T-helper 1 cell treated with Interleukin-12 subunit alpha and Interleukin-12 subunit beta and Interleukin-4 antibody, amounts not matched to agents 30 ng/mL and 1 ng/mL, for 36 hours (primary cell): ENCODE results near the gene USP14. TPM values are rescaled to one million over a fixed set of nuclear protein-coding genes. Genes with fewer than 3 reads are reported as not detected.

Experiments
- intact Hi-C: fragments of 100-400 bp; cut with micrococcal nuclease; formaldehyde crosslinking; loops from one replicate; pipeline ENCODE4 v1.15.1; 2024
- total RNA-seq: library from RNA; stranded (reverse); gene quantifications from 2 replicates; pipeline ENCODE4 v1.2.3, GENCODE V29; 2022

Gene USP14
- total RNA-seq, 1 donor from 2014 or later = 77.7 TPM

DNA sequence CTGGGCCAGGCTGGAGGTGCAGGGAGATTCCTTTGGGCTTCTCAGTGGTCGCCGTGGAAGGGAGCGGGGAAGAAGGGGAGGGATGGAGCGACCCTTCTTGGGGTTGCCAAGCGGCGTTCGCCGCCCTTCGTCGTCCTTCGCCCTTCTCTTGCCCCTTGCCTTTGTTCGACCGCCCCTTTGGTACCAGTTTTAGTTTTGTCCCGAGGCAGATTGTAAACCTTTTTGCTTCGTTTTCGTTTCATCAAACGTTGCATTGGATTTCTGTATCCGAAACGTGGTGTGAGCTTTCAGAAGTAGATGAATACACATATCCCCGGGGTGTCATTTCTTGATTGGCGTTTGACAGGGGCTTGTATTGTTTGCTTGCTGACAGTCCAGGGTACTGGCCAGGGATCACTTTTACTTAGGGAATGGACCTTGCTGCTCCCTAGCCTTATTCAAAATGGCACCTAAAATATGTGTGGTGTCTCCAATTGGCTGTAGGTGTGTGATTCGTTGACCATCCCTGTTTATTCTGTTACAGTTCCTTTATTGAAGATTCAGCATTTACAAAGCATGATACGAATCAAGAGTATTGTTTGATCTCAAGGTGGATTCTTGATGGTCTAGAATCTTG, 788 bp downstream of the USP14 start:
- intact Hi-C loops = loop anchor here (2.0 to 5.0 kb wide), 3 partner anchors 20 to 553 kb away; partner anchors contain the start of gene ENOSF1

DNA sequence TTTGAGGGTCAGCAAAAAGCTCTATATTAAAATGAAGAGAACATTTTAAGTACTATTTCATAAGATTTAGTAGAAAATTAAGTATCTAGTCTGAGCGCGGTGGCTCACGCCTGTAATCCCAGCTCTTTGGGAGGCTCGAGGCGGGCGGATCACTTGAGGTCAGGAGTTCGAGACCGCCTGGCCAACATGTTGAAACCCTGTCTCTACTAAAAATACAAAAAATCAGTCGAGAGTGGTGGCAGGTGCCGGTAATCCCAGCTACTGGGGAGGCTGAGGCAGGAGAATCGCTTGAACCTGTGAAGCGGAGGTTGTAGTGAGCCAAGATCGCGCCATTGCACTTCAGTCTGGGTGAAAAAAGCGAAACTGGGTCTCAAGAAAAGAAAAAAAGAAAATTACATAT, 1.6 kb downstream of the USP14 start:
- intact Hi-C loops = loop anchor here (2.0 to 5.0 kb wide), 3 partner anchors 19 to 552 kb away; partner anchors contain the start of gene ENOSF1

DNA sequence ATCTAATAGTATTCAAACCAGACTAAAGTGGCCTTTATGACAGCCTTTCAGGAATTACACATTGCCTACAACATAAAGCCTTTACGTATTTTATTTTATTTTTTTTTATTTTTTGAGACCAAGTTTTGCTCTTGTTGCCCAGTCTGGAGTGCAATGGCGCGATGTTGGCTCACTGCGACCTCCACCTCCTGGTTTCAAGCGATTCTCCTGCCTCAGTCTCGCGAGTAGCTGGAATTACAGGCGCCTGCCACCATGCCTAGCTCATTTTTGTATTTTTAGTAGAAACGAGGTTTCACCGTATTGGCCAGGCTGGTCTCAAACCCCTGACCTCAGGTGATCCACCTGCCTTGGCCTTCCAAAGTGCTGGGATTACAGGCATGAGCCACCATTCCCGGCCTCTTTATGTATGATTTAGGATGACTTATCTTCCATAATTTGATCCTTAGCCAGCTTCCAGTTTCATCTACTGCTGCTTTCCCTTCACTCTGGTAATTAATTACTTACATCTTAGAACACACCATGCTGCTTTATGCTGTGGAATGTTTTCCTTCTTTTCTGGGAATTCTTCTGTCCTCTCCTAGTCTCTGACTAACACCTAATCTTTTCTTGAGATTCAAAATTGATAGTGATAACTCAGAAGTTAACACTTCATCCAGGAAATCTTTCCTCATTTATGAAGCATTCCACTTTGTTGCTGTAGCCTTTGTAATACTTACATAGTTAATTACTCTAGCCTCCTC, 2.6 kb downstream of the USP14 start:
- intact Hi-C loops = no loop called here

DNA sequence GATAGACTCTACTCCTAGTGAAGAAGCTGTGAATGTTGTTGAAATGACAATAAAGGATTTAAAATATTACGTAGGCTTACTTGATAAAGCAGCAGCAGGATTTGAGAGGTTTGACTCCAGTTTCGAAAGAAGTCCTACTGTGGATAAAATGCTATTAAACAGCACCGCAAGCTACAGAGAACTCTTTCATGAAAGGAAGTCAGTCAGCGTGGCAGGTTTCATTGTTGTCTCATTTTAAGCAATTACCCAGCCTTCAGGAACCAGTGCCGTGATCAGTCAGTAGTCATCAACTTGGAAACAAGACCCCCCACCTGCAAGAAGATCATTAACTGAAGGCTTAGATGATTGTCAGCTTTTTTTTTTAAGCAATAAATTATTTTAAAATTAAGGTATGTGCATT, 14.0 kb downstream of the USP14 start:
- intact Hi-C loops = no loop called here

DNA sequence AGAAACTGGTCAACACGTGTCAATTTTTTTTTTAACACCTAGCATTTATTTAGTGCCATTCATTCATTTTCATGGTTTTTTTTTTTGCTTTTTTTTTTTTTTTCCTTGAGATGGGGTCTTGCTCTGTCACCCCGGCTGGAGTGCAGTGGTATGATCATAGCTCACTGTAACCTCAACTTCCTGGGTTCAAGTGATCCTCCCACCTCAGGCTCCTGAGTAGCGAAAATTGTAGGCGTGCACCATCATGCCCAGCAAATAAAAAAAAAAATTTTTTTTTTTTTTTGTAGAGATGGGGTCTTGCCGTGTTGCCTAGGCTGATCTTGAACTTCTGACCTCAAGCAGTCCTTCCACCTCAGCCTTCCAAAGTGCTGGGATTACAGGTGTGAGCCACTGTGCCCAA, 21.1 kb downstream of the USP14 start:
- intact Hi-C loops = loop anchor here (2.0 to 5.0 kb wide), 2 partner anchors 21 to 88 kb away; partner anchors contain the start of genes THOC1 and USP14

DNA sequence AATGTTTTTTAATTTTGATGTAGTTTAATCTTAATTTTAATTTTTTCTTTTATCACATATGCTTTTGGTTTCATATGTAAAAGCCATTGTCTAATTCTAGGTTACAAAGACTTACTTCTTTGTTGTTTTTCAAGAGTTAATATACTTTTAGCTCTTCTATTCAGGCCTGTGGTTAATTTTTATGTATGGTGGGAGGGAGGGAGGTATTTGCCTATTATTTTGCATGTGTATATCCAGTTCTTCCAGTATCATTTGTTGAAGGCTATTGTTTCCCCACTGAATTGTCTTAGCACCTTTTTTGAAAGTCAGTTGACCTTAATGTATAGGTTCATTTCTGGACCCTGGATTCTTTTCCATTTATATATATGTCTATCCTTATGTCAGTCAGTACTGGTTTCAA, 23.4 kb downstream of the USP14 start:
- intact Hi-C loops = no loop called here

DNA sequence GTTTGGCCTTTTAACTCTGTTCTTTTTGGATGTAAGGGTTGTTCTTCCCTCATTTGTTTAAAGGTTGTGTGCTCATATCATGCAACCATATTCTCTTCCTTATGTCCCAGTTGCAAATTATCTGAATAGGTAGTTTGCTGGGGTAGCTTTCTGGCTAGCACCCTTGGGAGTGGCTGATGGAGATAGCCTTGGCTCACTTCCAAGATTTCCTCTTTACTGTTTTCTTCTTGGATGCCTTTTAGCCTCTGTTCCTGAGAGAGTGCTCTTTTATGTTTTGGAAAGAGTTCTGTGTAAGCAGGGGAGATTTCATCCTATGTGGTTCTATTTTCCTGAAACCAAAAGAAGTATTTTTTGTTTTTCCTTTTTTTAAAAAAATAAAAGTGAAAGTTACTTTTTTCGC, 25.4 kb downstream of the USP14 start:
- intact Hi-C loops = no loop called here

DNA sequence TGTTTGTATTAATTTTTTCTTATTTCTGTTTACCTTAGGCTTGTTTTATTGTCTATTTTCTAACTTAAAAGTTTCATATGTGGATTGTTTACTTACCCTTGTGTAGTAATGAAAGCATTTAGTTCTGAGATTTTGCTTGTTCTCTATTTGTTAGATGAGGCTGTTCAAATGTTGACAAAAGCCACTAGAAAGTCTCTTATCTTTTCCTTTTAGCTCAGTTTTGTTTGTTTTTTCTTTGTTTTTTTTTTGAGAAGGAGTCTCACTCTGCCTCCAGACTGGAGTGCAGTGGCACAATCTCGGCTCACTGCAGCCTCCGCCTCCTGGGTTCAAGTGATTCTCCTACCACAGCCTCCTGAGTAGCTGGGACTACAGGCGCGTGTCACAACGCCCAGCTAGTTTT, 30.9 kb downstream of the USP14 start:
- intact Hi-C loops = no loop called here

DNA sequence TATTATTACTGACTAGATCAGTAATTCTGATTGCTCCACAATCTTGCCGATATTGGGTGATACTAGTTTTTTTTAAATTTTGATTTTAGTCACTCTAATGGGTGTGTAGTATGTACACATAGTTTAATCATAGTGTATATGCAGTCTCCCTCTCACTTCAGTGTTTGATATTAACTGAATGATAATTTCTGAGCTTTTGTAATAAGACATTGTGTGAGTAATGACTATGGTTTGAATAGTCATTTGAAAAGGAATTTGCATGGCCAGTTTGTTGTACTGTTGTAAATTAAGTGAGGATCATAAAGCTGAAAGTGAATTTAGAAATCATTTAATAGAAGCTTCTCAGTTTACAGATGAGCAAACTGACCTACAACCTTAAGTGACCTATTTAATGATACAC, 33.4 kb downstream of the USP14 start:
- intact Hi-C loops = no loop called here

DNA sequence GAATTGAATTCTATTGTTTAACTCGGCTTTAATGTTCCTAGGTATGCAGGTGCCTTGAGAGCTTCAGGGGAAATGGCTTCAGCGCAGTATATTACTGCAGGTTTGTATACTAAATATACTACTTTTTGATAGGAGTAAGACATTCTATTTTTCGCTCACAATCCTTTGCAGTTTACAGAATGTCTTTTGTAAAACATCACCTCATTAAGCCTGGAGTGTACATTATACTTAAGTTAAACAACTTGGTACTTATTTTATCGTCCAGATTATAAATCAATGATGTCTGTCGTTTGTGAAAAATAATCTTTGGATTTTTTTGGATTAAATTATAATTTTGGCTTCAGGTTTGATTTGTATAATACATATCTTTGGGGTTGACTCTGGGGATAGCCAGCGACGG, 34.4 kb downstream of the USP14 start:
- intact Hi-C loops = no loop called here

DNA sequence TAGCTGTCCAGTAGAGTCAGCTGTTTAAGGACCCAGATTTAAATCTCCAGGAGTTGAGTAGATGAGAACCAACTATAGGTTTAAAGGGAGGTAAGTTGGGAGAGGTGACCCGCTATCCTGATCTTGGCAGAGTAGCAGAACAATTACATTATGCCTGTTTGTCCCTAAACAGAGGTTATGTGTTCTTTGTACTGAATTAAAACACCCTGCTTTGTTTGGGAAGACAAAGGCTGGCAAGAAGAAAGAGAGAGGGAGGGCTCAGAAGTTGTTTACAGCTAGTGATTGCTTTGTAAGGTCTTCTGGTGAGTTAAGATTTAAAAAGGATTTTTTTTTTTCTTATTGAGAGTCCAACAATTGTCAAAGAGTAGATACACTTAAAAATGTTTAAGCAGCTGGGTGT, 37.3 kb downstream of the USP14 start:
- intact Hi-C loops = no loop called here

DNA sequence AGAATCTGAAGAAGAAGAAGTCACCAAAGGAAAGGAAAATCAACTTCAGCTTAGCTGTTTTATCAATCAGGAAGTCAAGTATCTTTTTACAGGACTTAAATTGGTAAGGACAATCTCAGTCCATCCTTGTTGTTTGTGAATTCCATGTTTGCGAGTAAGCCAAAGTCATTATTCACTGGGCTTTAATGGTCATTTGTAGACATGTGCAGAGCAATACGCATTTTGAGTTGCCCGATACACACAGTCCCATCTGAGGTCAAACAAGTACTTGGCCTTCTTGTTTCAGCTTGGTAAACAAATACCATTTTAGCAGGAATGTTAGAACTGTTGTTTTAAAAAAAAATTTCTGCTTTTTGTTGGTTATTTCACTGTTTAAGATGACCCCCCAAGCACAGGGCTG, 40.9 kb downstream of the USP14 start:
- intact Hi-C loops = no loop called here

DNA sequence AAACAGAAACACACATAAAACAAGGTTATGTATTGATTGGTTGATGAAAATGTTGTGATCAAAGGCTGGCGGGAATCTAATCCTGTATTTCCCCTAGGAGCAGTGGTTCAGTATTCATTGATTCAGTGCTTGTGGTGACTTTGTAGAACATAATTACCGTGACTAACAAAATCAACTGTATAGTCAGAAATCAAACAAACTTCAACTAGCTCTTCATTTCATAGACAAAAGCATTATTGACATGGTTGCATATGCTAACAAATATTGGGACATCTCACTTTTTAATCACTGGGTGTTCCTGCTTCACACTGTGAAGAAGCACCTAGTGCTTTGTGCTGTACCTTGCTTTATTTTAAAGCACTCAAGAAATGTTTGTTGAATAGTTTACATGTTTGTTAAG, 41.4 kb downstream of the USP14 start:
- intact Hi-C loops = no loop called here

DNA sequence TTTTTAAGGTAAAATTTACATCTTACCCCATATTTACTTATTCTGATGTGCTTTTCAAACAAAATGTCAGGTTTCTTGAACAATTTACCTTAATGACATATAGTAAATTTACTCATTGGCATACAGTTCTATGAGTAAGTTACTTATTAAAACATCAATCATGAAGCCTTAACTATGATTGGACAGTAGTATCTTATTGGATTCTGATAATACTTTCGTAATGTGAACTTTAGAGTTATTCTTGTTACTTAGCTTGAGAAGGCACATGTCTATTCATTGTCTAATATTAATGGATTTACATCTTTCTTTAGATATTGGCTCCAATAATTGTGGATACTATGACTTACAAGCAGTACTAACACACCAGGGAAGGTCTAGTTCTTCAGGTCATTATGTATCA, 51.7 kb downstream of the USP14 start:
- intact Hi-C loops = no loop called here

DNA sequence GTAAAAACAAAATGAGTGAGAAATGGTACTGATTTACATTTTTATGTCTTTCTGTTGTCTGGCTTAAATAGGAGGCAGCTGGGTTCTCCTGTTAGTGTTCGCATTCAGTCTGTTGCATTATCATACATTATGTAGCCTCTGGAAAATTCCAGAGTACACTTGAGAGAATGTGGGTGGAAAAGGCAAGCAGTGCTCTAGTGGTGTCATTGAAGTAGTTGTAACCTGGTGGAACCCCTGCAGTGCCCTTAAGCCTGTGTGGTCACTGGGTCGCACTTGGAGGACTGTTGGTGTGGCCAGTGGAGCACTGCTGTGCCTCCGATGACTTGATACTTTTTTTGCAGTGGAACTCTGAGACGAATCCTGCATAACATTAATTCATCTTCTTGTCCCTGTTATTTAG, 52.4 kb downstream of the USP14 start:
- intact Hi-C loops = no loop called here

DNA sequence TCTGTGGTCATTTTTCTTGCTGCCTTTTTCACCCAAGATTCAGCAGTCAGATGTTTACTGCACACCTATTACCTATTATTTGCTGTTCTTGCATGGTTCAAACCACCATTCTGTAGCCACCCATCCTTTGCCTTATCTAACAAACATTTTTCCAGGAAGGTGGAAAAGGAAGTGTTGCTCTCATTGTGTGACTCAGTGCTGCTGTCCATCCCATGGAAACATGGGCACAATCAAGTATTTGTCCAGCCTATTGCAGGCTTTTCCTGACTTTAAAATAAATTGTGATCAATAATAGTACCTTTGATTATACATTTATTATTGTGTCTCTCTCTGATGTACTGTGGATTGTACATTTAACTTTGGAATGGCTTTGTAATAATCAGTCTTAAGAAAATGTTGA, 53.2 kb downstream of the USP14 start:
- intact Hi-C loops = no loop called here

DNA sequence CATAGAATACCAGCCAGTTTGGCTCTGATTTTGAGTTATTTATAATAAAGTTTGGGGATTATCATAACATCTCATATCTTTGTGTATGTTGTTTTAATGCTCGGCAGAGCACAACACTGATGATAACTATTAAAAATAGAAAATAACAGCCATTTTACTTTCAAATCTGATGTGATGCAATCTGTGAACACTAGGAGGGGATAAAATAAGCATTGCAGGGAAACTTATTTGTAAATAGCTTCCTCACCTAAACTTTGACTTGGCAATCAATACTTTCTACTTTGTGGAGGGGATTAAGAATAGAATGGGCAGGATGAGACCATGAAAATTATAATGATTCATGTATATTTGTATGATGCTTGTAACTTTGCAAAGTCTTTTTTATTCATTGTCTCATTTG, 54.4 kb downstream of the USP14 start:
- intact Hi-C loops = no loop called here

DNA sequence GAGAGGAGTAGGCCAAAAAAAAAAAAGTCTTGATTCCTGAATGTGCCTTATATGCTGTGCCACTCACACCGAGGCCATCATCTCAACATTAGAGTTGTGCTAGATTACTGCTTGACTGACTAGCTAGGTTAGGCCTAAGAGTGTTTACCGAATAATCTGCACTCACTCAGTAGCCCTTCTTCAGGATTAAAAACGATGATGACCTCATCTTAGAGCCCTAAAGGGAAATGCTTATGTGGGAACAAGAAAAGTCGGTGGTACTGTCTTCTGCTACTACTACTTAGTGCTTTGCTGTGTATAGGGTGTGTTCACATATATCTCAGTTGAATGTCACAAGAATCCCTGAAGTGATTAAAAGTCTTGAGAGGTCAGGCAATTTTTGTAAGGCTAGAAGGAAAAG, 55.1 kb downstream of the USP14 start:
- intact Hi-C loops = no loop called here

DNA sequence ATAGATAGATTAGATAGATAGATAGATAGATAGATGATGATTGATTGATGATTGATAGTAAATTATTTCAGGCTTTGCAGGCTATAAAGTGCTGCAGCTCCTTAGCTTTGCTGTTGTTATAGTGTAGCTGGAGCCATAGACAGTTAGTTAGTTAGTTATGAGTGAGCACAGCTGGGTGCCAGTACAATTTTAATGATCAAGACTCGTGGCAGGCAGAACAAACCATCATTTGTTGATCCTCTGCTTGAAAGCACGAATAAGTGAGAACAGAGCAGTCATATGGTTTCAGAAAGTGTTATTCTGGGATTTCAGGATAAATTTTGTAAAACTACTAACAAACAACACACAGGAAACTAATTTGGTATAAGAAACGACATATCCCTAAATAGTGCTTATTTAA, 55.6 kb downstream of the USP14 start:
- intact Hi-C loops = no loop called here

DNA sequence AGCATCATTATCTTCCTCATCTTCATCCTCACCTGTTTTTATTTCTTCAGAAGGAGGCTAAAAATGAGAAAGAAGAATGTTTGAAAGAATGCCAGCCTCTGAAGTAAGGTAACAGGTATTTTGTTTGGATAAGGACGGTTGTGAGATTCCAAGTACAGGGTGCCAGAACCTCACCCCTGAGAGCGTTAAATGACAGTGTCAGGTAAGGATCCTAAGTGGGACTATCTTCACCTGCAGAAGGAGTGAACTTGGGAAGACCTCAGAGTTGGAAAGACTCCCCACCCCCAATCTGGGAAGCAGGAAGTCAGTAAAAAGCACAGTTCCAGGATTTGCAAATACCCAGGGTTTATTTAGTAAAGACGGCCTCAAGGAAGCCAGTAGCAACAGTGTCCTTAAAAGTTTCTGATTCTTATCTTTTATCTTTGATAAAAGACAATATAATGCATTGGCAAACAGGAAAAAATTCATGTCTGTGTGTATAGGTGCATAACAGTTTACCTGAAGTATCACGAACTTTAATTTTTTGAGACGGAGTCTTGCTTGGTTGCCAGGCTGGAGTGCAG, 57.2 kb downstream of the USP14 start:
- intact Hi-C loops = no loop called here

DNA sequence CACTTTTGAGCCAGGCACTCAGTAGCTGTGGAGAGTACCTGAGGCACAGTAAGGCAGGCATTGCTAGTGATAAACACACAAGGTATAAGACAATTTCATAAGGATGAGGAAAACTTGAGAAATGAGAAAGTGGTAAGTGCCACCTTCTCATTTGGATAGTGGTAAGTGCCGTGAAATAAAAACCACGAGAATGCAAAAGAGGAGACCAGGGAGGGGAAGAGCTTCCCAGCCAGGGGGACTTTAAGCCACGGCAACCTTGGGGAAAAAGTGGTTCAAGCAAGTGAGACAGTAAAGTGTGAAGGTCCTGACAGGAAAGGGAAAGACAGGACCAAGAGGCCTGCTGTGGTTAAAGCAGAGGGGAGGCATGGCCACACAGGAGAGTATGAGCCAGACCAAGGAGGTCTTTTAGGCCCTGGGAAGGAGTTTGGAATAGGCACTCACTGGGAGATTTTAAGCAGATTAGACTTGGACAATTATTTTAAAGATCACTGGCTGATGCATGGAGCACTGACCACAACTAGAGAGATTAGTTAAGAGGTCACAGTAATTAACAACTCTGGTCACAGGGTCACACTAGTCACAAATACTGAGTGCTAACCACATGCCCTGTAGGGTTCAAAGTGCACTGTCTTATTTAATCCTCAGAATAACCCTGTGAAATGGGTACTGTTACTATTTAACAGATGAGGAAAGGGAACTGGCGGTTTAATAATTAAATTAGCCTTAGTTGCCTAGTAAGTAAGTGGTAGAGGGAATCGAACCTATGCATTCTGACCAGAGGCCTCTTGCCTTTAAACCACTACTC, 59.4 kb downstream of the USP14 start:
- intact Hi-C loops = no loop called here

DNA sequence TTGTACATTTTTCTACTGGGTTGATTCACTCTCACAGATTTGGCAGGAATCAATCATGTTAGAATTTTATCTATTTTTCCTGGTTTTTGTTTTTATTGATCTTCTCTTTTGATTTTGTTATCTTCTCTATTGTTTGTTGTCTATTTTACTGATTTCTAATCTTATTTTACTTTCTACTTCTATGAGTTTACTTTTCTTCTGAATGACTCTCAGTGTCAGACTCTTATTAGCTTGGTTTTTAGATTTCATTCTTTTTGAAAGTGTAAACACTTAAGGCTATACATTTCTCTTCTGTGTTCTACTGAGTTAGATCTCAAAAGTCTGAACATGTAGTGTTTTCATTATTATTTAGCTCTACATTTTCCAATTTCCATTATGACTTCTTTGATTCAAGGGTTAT, 62.4 kb downstream of the USP14 start:
- intact Hi-C loops = no loop called here
